Small intestine (tissue), 7 donors: ENCODE results near the gene VDR. TPM values are rescaled to one million over a fixed set of nuclear protein-coding genes. Genes with fewer than 3 reads are reported as not detected.

Source experiments
- DNase-seq, 2 donors: peaks; one replicate each; pipeline versions ENCODE4 v3.0.0 to v3.0.0-alpha.2; 2013
- FAIRE-seq: peaks from 2 replicates; lab custom pipeline; 2012; peaks lifted over from hg19 to GRCh38; lab: Jason Lieb, UNC
- H3K27ac ChIP-seq, 3 donors: one replicate each; pipeline ENCODE4 v1.5.1; 2013; ENCODE audit warnings: low read length in 2 of 3, mild to moderate bottlenecking in 2 of 3, control low read depth in 1 of 3, inconsistent platforms in 1 of 3, low read depth in 1 of 3, moderate library complexity in 1 of 3
- H3K27me3 ChIP-seq, 3 donors: one replicate each; pipeline ENCODE4 v1.6.1; 2013; ENCODE audit warnings: low read length in 3 of 3, inconsistent platforms in 1 of 3; ENCODE audit not compliant: control insufficient read depth in 3 of 3, insufficient read depth in 3 of 3
- H3K36me3 ChIP-seq, 3 donors: one replicate each; pipeline ENCODE4 v1.6.1; 2013; ENCODE audit warnings: low read length in 3 of 3, inconsistent platforms in 1 of 3, low read depth in 1 of 3, mild to moderate bottlenecking in 1 of 3, moderate library complexity in 1 of 3; ENCODE audit not compliant: control insufficient read depth in 3 of 3, insufficient read depth in 2 of 3
- H3K4me1 ChIP-seq, 3 donors: one replicate each; pipeline ENCODE4 v1.6.1; 2013; ENCODE audit warnings: low read length in 2 of 3, inconsistent platforms in 1 of 3, low read depth in 1 of 3, mild to moderate bottlenecking in 1 of 3, moderate library complexity in 1 of 3; ENCODE audit not compliant: control insufficient read depth in 3 of 3, insufficient read depth in 2 of 3
- H3K4me3 ChIP-seq, 3 donors: one replicate each; pipeline ENCODE4 v1.5.1; 2013; ENCODE audit warnings: low read length in 3 of 3, control low read depth in 1 of 3, inconsistent platforms in 1 of 3, low read depth in 1 of 3, mild to moderate bottlenecking in 1 of 3, moderate library complexity in 1 of 3
- H3K9me3 ChIP-seq, 2 donors: one replicate each; pipeline ENCODE4 v1.6.1; 2013; ENCODE audit warnings: low read depth in 1 of 2, low read length in 1 of 2; ENCODE audit not compliant: control insufficient read depth in 2 of 2, insufficient read depth in 1 of 2
- WGBS, 3 donors: extraction: QIAGEN DNeasy Blood & Tissue Kit; methylation state at CpG; one replicate each; pipeline ENCODE4 v1.1.7; 2013; 5-methylcytosine and 5-hydroxymethylcytosine counted together
- polyA plus RNA-seq, 4 donors: library from polyadenylated mRNA; stranded (reverse) in 3 of 4; unstranded in 1 of 4; fragments of 200-250 nt in 3 of 4; fragments of 120-200 nt in 1 of 4; gene quantifications; one replicate each; pipeline versions ENCODE4 v1.2.1 to v1.2.3, GENCODE V29; 2013
- donor health status: healthy with polysubstance abuse.
- donor health status: control.
- donor health status: control.
- donor health status: Bipolar disorder and iron deficiency.
- donor health status: healthy.

VDR gene
- polyA plus RNA-seq, 4 donors, result 16.6 to 61.0 (median 41.9) TPM

DNA sequence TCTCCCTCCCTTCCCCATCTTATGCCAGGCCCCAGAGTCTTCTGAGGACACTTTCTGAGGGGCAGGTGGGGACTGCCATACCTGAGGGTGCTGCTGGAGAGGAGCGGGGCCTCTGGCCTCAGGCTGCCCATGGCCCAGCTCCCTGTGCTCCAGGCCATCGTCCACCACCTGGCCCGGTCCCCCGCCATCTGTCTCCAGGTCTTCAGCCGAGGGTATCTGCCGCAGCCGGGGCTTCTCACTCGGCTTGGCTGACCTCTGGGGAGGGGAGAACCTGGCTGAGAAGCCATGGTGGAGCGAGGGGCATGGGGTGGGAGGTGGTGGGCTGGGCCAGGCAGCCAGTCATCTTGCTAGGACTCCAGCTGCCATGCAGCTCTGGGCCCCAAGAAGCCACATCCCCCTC is 110.1 kb downstream of the VDR start:
- Histone ChIP-seq H3K4me1 (no peaks in the 10 kb centered on the region), H3K9me3 (no peaks in the 10 kb centered on the region), H3K36me3 (peaks cover 4 to 85% (median 8%) of the 10 kb centered on the region in 3 donors), H3K27me3 (no peaks in the 10 kb centered on the region), H3K27ac (no peak overlapping the region), H3K4me3 (no peak overlapping the region)
- DNase-seq (no peak), FAIRE-seq (no peak)
- 95 to 99% (median 97%) methylated on average over 9 of the region's 9 CpGs for WGBS, 3 donors

DNA sequence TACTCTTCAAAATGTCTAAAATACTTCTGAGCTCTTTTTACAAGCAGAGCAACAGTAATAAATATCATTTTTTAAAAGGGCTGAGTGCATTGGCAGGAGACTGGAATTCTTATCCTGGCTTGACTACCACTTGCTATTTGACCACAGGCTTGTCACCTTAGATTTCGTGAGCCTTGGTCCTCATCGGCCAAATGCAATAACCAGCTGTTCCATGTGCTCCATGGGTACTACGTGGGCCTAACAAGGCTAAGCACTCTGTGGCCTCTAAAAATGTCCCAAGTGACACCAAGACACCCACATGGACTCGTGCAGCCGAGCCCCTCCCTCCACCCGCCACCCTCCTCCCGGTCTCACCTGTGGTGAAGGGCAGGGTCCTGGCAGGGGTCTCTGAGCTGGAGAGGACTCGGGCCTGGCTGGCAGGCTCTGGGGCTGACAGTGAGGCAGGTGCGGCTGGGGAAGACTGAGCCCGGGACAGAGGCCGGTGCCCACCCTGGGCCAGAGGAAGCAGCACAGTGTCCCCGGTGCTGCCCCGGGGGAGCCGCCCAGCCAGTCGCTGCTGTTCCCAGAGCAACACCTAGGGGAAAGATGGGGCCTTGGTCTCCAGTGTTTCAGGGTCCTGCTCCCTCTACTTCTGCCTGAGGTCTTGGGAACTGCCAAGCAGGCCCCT is 111.6 kb downstream of the VDR start:
- no peaks in the 10 kb centered on the region for H3K9me3 ChIP-seq
- FAIRE-seq (no peak), DNase-seq (no peak)

DNA sequence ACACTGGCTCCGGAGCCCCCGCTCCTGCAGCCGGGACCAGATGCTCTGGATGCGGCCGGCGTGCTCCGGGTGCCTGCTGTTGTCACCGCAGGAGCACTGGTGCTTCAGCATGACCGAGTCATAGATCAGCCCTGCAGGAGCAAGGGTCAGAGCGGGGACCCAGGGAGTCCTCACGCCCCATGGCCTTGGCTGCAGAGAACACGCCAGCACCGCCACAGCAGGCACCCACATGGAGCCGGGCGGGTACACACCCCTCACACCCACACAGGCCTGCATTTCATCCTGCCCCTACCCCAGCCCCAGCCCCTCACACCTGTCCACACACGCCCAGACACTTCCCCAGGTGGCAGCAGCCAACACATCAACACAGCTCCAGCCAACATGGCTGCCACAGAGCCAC is 112.9 kb downstream of the VDR start:
- FAIRE-seq, result no peak

More for the DNA sequence above, 111.6 kb downstream of the VDR start:
- WGBS, 3 donors, result 89 to 95% (median 92%) methylated on average over 14 to 15 of the region's 15 CpGs
- no peaks in the 10 kb centered on the region for H3K4me1 ChIP-seq
- H3K4me3 ChIP-seq, result no peak overlapping the region
- no peaks in the 10 kb centered on the region for H3K27me3 ChIP-seq
- peaks cover 4 to 86% (median 8%) of the 10 kb centered on the region in 3 donors for H3K36me3 ChIP-seq
- H3K27ac ChIP-seq, result no peak overlapping the region

More for the DNA sequence above, 112.9 kb downstream of the VDR start:
- Histone ChIP-seq H3K36me3 (peaks cover 3 to 86% (median 4%) of the 10 kb centered on the region in 3 donors), H3K27ac (no peak overlapping the region), H3K4me1 (no peaks in the 10 kb centered on the region), H3K9me3 (no peaks in the 10 kb centered on the region), H3K4me3 (no peak overlapping the region), H3K27me3 (no peaks in the 10 kb centered on the region)
- 92 to 93% (median 93%) methylated on average over 13 to 16 of the region's 16 CpGs for WGBS, 3 donors
- no peak for DNase-seq

Other genes with a start within 250 kb of the VDR start
- 10 to 100 TPM in 3 of 4 donors, 1 to 10 TPM in 1; 8.7 to 25.6 (median 14.4) TPM for gene RPAP3, start 199.0 kb downstream of the VDR start, polyA plus RNA-seq
- 1 to 10 TPM in 1 of 4 donors, under 1 TPM in 1, not detected in 2; 0.30 to 2.1 TPM for gene ENDOU, start 179.5 kb downstream of the VDR start, polyA plus RNA-seq
- gene RAPGEF3, start 146.1 kb downstream of the VDR start, polyA plus RNA-seq, result 10 to 100 TPM in 1 of 4 donors, 1 to 10 TPM in 3; 2.5 to 19.8 (median 4.3) TPM
- 10 to 100 TPM in 1 of 4 donors, 1 to 10 TPM in 3; 5.1 to 12.1 (median 7.5) TPM for gene SLC48A1, start 131.8 kb downstream of the VDR start, polyA plus RNA-seq
- 10 to 100 TPM in 2 of 4 donors, 1 to 10 TPM in 2; 2.2 to 30.3 (median 15.3) TPM for gene HDAC7, start 85.1 kb downstream of the VDR start, polyA plus RNA-seq
- gene TMEM106C, start 58.6 kb upstream of the VDR start, polyA plus RNA-seq, result 100 to 1,000 TPM; 140 to 234 (median 177) TPM
- 10 to 100 TPM in 1 of 4 donors, under 1 TPM in 1, not detected in 2; 0.19 to 65.7 TPM for gene COL2A1, start 99.5 kb upstream of the VDR start, polyA plus RNA-seq
- gene SENP1, start 201.1 kb upstream of the VDR start, polyA plus RNA-seq, result 10 to 100 TPM in 1 of 4 donors, 1 to 10 TPM in 3; 2.5 to 11.7 (median 4.1) TPM
- 10 to 100 TPM; 11.3 to 34.3 (median 21.2) TPM for gene PFKM, start 214.4 kb upstream of the VDR start, polyA plus RNA-seq